GM23248 (cell line): ENCODE data around the gene ZCCHC24. TPM values are rescaled to one million over a fixed set of nuclear protein-coding genes. Genes with fewer than 3 reads are reported as not detected.

ENCODE experiments used
- DNase-seq: peaks from one replicate; pipeline ENCODE4 v3.0.0-alpha.2; 2015
- H2AFZ ChIP-seq: fragments of 200-600 bp; sonication (generic); 2 replicates; pipeline ENCODE4 v1.6.1; 2016; ENCODE audit warnings: antibody characterized with exemption
- H3F3A ChIP-seq: fragments of 200-600 bp; sonication (generic); 2 replicates; pipeline ENCODE4 v1.6.1; 2016; ENCODE audit warnings: mild to moderate bottlenecking, antibody characterized with exemption, mixed run types; ENCODE audit not compliant: insufficient read depth
- H3K27ac ChIP-seq: fragments of 200-600 bp; sonication (generic); 2 replicates; pipeline ENCODE4 v1.5.1; 2016; ENCODE audit warnings: mild to moderate bottlenecking
- H3K27me3 ChIP-seq: fragments of 200-600 bp; sonication (generic); replicated peaks from 2 replicates; pipeline ENCODE4 v1.6.1; 2016; ENCODE audit warnings: mild to moderate bottlenecking; ENCODE audit not compliant: insufficient read depth
- H3K36me3 ChIP-seq: fragments of 200-600 bp; sonication (generic); 2 replicates; pipeline ENCODE4 v1.6.1; 2016; ENCODE audit warnings: low read depth, mild to moderate bottlenecking
- H3K4me1 ChIP-seq: fragments of 200-600 bp; sonication (generic); 2 replicates; pipeline ENCODE4 v1.6.1; 2016; ENCODE audit warnings: mild to moderate bottlenecking; ENCODE audit not compliant: insufficient read depth
- H3K4me2 ChIP-seq: fragments of 200-600 bp; sonication (generic); one replicate; pipeline ENCODE4 v1.6.1; 2016; ENCODE audit warnings: mild to moderate bottlenecking; ENCODE audit not compliant: unreplicated experiment
- H3K4me3 ChIP-seq: fragments of 200-600 bp; sonication (generic); 2 replicates; pipeline ENCODE4 v1.5.1; 2016; ENCODE audit warnings: mild to moderate bottlenecking
- H3K79me2 ChIP-seq: fragments of 200-600 bp; sonication (generic); 2 replicates; pipeline ENCODE4 v1.6.1; 2016; ENCODE audit warnings: mild to moderate bottlenecking; ENCODE audit not compliant: insufficient read depth
- H3K9ac ChIP-seq: fragments of 200-600 bp; sonication (generic); 2 replicates; pipeline ENCODE4 v1.6.1; 2016; ENCODE audit warnings: mild to moderate bottlenecking
- H3K9me2 ChIP-seq: fragments of 200-600 bp; sonication (generic); 2 replicates; pipeline ENCODE4 v1.6.1; 2016; ENCODE audit warnings: mixed run types, mild to moderate bottlenecking, moderate library complexity; ENCODE audit not compliant: insufficient read depth
- H3K9me3 ChIP-seq: fragments of 200-600 bp; sonication (generic); one replicate; pipeline ENCODE4 v1.6.1; 2017; ENCODE audit warnings: low read depth
- H4K20me1 ChIP-seq: fragments of 200-600 bp; sonication (generic); 2 replicates; pipeline ENCODE4 v1.6.0; 2016; ENCODE audit not compliant: insufficient read depth
- EZH2 ChIP-seq: fragments of 200-600 bp; sonication (generic); IDR thresholded peaks from 2 replicates; pipeline ENCODE4 v1.6.1; 2018; ENCODE audit warnings: antibody characterized with exemption, mild to moderate bottlenecking; ENCODE audit not compliant: insufficient read depth, poor library complexity, severe bottlenecking
- EZH2phosphoT487 ChIP-seq: fragments of 200-600 bp; sonication (generic); IDR thresholded peaks from 2 replicates; pipeline ENCODE4 v1.6.1; 2018; ENCODE audit warnings: antibody characterized with exemption, moderate library complexity, mild to moderate bottlenecking, low read depth; ENCODE audit not compliant: insufficient read depth
- WGBS, 2 experiments: methylation state at CpG; one replicate each; pipeline ENCODE4 v1.1.6; 2015 to 2017; ENCODE audit warnings: low lambda C conversion rate in 2 of 2, low coverage in 1 of 2; ENCODE audit errors: missing lambda C conversion rate in 2 of 2; 5-methylcytosine and 5-hydroxymethylcytosine counted together
- in situ Hi-C: fragments of 300-500 bp; cut with MboI; formaldehyde crosslinking; loops from 2 replicates; pipeline ENCODE4 v1.15.0; 2020
- polyA plus RNA-seq: library from polyadenylated mRNA; unstranded; fragments of >200 nt; fragmentation: Nextera tagmentation; extraction: Ambion mirVana; gene quantifications from 2 replicates; pipeline ENCODE4 v1.2.1, GENCODE V29; 2016
- total RNA-seq: library from RNA; depleted of rRNA; stranded (reverse); fragments of >200 nt; shearing (Covaris generic); gene quantifications from 2 replicates; pipeline ENCODE4 v1.2.3, GENCODE V29; 2014

The ZCCHC24 gene
- total and polyA plus RNA-seq, 2 experiments from 2014 or later, result 29.3 to 30.3 TPM

DNA sequence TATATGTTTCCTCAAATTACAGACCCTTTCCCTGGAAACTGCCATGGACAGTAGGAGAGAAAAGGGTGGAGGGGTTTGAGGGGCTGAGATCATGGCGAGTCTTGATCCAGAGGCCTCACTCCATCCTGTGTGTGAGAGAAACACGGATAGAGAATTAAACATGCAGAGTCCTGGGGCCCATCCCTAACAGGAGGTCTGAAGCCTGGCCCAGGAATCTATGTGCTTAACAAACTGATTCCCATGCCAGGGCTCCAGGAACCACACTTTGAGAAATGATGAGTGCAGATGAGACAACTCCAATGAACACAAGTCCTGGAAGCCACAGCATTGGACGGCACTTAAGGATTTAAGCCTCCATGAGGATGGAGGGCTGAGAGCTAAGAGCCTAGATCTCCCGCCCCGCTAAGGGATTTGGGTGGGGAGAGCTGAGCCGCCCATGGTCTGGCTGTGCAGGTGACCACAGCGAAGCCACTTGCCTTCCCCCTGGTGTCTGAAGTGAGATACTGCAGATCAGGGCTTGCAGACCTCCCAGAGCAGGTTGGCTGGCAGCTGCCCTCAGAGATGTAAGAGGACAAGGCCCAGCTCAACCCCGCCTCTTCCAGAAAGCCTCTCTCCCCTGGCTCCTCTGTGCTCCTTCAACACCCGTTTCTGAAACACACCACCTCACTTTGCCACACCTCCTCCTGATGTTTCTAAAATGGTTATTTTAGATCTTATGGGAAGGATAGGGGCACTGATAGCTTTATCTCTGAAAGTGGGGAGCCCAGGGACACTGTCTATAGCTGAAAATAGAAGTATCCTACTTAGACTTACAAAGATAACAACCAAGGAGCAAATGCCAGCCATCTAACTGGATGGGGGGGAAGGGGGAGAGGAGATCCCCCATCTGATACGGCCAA is 42.1 kb upstream of the ZCCHC24 start:
- H3K4me1 ChIP-seq, result peaks cover 41% of the 10 kb centered on the region
- in situ Hi-C loops, result no loop called here
- peak overlapping the region; percentile 10; the same call in 1 of the 2 replicates for H3K4me3 ChIP-seq

GRCh38 chr10:79484476-79484875 is 39.1 kb upstream of the ZCCHC24 start:
- DNase-seq, result no peak
- H3K27ac ChIP-seq, result peak overlapping the region; percentile 76
- no peak overlapping the region for H3K4me3 ChIP-seq
- H3K4me1 ChIP-seq, result peaks cover 45% of the 10 kb centered on the region
- no peak overlapping the region for H3K9ac ChIP-seq
- H3K27me3 ChIP-seq, result no peaks in the 10 kb centered on the region
- H3K9me3 ChIP-seq, result no peaks in the 10 kb centered on the region
- peak overlapping the region; percentile 75 for H3K4me2 ChIP-seq
- TF ChIP-seq EZH2phosphoT487 (no peak), EZH2 (no peak)
- H4K20me1 ChIP-seq, result no peaks in the 10 kb centered on the region
- peaks cover 36% of the 10 kb centered on the region for H3F3A ChIP-seq
- WGBS, 2 experiments, result 87 to 89% methylated on average over 6 of the region's 6 CpGs
- no peaks in the 10 kb centered on the region for H3K79me2 ChIP-seq
- in situ Hi-C loops, result no loop called here
- H2AFZ ChIP-seq, result peak overlapping the region; percentile 35; the same call in 1 of the 2 replicates
- no peaks in the 10 kb centered on the region for H3K9me2 ChIP-seq
- no peaks in the 10 kb centered on the region for H3K36me3 ChIP-seq

More for the DNA sequence above, 42.1 kb upstream of the ZCCHC24 start:
- Histone ChIP-seq H3K9me2 (no peaks in the 10 kb centered on the region), H3K79me2 (no peaks in the 10 kb centered on the region), H3F3A (peaks cover 24% of the 10 kb centered on the region), H4K20me1 (no peaks in the 10 kb centered on the region), H3K36me3 (no peaks in the 10 kb centered on the region), H3K27me3 (no peaks in the 10 kb centered on the region), H3K27ac (peak overlapping the region; percentile 81), H2AFZ (peak overlapping the region; percentile 66), H3K4me2 (peak overlapping the region; percentile 37), H3K9ac (peak overlapping the region; percentile 48), H3K9me3 (no peaks in the 10 kb centered on the region)
- TF ChIP-seq EZH2phosphoT487 (no peak), EZH2 (no peak)
- 60% methylated on average over 10 of the region's 10 CpGs for WGBS, 2 experiments
- DNase-seq, result peak; percentile 75

DNA sequence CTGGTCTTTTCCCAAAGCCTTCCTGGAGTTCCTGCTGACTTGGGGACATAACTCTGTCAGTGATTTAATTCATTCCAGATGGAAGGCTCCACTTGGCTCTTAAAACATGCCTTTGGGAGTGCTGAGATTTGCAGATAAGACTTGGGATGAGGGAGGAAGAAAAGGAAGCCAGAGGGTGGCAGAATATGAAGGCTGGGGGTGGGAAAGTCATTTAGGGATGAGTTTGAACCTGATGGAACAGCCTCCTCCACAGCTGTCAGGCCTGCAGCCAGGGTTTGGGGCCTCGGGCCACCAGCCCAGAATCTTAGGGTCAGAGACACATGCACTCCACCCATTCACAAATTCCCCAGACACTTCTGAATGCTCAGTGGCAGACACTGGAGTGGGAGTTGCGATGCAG is 38.5 kb upstream of the ZCCHC24 start:
- H3K4me3 ChIP-seq, result peak overlapping the region; percentile 27
- no peaks in the 10 kb centered on the region for H3K9me2 ChIP-seq
- no peak for TF ChIP-seq EZH2phosphoT487
- no peak for TF ChIP-seq EZH2
- peak; percentile 73 for DNase-seq
- H3K9ac ChIP-seq, result peak overlapping the region; percentile 44
- H3K27me3 ChIP-seq, result no peaks in the 10 kb centered on the region
- H3K27ac ChIP-seq, result peak overlapping the region; percentile 76
- in situ Hi-C loops, result no loop called here
- peaks cover 45% of the 10 kb centered on the region for H3K4me1 ChIP-seq
- H3F3A ChIP-seq, result peaks cover 40% of the 10 kb centered on the region
- 4 to 15% methylated on average over 2 of the region's 2 CpGs for WGBS, 2 experiments
- peak overlapping the region; percentile 75 for H3K4me2 ChIP-seq
- no peaks in the 10 kb centered on the region for H4K20me1 ChIP-seq
- peak overlapping the region; percentile 35 for H2AFZ ChIP-seq
- no peaks in the 10 kb centered on the region for H3K36me3 ChIP-seq
- no peaks in the 10 kb centered on the region for H3K9me3 ChIP-seq
- H3K79me2 ChIP-seq, result no peaks in the 10 kb centered on the region

DNA sequence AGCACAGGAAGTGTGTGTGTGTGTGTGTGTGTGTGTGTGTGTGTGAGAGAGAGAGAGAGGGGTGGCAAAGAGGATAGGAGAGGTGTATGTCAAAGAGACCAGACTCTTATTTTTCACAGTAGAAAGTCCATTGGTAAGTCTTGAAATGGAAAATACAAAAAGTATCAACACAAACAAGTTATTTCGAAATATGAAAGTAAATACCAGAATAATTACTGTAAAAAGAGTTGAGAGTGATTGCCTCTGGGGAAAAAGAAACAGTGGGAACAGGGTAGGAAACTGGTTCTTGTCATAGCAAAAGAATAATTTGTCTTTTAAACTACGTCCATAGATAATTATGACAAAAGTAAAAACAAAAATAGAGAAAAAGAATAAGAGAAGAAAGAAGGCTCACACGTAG is 37.9 kb upstream of the ZCCHC24 start:
- Histone ChIP-seq H3K9me2 (no peaks in the 10 kb centered on the region), H4K20me1 (no peaks in the 10 kb centered on the region), H3F3A (peaks cover 40% of the 10 kb centered on the region), H3K79me2 (no peaks in the 10 kb centered on the region), H3K27ac (peak overlapping the region; percentile 76), H3K9ac (peak overlapping the region; percentile 44), H3K27me3 (no peaks in the 10 kb centered on the region), H3K4me1 (peaks cover 41% of the 10 kb centered on the region), H3K4me3 (peak overlapping the region; percentile 27; the same call in 1 of the 2 replicates), H2AFZ (peak overlapping the region; percentile 70), H3K4me2 (peak overlapping the region; percentile 75), H3K36me3 (no peaks in the 10 kb centered on the region), H3K9me3 (no peaks in the 10 kb centered on the region)
- TF ChIP-seq EZH2phosphoT487 (no peak), EZH2 (no peak)
- in situ Hi-C loops, result no loop called here
- DNase-seq, result peak; percentile 52
- WGBS, 2 experiments, result 20 to 22% methylated on average over 3 of the region's 3 CpGs
